GM12801 (cell line): ENCODE results near the gene PRPF6.

Source experiments
- TF ChIP-seq, protein P1 (sequence below): IDR thresholded peaks from one replicate; pipeline ENCODE4 v1.5.1; 2011; ENCODE audit warnings: control low read depth; ENCODE audit not compliant: insufficient read length; ENCODE audit errors: extremely low read depth

Gene PRPF6

DNA sequence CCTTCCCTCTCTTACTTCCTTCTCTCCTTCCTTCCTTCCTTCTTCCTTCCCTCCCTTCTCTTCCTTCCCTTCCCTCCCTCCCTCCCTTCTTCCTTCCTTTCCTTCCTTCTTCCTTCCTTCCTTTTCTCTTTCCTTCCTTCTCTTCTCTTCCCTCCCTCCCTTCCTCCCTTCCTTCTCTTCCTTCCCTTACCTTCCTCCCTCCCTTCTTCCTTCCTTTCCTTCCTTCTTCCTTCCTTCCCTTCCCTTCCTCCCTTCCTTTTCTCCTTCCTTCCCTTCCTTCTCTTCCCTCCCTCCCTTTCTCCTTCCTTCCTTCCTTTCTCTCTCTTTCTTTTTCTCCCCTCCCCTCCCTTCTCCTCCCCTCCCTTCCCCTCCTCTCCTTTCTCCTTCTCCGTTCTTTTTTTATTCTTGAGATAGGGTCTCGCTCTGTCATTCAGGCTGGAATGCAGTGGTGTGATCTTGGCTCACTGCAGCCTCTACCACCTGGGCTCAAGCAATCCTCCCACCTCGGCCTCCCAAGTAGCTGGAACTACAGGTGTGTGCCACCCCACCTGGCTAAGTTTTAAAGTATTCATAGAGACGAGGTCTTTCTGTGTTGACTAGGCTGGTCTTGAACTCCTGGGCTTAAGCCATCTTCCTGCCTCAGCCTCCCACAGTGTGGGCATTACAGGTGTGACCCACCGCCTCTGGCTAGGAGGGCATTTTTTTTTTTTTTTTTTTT, 10.1 kb upstream of the PRPF6 start:
- TF ChIP-seq, protein P1, sequence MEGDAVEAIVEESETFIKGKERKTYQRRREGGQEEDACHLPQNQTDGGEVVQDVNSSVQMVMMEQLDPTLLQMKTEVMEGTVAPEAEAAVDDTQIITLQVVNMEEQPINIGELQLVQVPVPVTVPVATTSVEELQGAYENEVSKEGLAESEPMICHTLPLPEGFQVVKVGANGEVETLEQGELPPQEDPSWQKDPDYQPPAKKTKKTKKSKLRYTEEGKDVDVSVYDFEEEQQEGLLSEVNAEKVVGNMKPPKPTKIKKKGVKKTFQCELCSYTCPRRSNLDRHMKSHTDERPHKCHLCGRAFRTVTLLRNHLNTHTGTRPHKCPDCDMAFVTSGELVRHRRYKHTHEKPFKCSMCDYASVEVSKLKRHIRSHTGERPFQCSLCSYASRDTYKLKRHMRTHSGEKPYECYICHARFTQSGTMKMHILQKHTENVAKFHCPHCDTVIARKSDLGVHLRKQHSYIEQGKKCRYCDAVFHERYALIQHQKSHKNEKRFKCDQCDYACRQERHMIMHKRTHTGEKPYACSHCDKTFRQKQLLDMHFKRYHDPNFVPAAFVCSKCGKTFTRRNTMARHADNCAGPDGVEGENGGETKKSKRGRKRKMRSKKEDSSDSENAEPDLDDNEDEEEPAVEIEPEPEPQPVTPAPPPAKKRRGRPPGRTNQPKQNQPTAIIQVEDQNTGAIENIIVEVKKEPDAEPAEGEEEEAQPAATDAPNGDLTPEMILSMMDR, result no peak

DNA sequence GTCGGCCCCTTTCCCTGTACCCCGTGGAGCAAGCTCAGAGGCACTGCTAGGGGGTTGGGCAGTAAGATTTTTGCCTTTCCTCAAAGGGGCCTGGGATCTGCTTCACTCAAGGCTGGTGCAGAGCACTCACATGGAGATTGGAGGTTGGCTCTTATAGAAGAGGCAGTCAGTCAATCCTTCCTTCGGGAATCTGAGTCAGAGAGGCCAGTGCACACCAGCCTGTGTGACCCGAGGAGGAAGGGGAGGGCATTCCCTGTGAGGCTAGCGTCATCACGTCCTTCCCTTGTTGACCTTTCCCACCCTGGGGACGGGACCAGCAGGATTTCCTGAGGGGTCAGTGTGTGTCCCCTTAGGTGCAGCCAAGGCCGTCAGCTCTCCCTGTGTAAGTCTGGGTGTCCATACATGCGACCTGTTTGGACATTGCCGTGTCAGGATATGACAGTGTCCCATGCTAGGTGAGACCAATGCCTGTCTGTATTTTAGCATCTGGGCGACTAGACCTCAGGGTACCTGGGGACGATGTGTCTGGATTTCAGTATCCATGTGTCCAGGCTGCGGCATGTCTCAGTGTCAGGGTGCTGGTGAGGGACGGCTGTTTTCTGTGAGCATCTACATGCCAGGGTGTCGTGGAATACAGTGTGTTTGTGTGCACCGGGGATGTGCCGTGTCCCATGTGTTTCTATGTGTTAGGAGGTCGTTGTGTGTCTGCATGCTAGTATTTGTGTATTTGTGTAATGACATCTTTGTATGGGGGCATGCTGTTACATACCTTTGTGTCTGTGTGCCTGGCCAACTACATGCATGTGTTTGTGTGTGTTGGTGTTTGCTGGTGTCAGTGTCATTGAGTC, 8.4 kb upstream of the PRPF6 start:
- TF ChIP-seq, protein P1, result no peak

DNA sequence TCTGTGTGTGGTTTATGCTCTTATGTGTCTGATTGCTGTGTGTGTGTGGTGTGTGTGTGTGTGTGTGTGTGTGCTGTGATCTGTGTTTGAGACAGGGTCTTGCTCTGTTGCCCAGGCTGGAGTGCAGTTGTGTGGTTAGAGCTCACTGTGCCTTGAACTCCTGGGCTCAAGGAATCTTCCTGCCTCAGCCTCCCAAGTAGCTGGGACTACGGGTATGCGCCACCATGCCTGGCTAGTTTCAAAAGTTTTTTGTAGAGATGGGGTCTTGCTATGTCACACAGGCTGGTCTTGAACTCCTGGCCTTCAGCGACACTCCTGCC, 7.8 kb upstream of the PRPF6 start:
- TF ChIP-seq, protein P1, result no peak

DNA sequence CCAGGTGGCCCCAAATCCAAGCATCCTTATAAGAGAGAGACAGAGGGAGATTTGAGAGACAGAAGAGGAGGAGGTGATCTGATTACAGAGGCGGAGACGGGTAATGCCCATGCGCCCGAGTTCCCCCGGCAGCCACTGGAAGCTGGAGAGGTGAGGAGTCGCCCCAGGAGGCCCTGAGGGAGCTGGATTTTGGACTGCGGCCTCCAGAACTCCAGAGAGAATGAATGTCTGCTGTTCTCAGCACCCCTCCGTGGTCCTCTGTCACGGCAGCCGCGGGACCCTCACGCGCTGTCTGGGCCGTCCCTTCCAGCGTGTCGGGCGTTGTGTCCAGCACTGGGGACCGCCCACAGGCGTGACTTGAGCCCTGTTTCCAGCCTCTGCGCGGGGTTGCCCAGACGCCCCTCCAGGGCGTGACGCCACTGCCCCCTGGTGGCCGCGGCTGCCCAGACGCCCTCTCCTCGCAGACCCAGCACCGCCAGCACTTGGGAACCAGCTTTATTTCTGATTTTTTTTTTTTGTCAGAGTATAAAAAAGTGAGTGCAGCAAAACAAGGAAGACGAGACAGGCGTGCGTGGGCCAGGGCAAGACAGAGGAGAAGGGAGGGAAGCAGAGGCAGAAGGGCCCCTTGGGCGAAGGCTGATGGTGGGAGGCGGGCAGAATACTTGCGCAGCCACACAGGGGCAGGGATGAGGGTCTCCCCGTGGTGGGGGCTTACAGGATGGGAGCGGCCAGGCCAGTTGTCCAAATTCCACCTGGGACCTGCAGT, 7.1 kb upstream of the PRPF6 start:
- TF ChIP-seq, protein P1, result no peak

DNA sequence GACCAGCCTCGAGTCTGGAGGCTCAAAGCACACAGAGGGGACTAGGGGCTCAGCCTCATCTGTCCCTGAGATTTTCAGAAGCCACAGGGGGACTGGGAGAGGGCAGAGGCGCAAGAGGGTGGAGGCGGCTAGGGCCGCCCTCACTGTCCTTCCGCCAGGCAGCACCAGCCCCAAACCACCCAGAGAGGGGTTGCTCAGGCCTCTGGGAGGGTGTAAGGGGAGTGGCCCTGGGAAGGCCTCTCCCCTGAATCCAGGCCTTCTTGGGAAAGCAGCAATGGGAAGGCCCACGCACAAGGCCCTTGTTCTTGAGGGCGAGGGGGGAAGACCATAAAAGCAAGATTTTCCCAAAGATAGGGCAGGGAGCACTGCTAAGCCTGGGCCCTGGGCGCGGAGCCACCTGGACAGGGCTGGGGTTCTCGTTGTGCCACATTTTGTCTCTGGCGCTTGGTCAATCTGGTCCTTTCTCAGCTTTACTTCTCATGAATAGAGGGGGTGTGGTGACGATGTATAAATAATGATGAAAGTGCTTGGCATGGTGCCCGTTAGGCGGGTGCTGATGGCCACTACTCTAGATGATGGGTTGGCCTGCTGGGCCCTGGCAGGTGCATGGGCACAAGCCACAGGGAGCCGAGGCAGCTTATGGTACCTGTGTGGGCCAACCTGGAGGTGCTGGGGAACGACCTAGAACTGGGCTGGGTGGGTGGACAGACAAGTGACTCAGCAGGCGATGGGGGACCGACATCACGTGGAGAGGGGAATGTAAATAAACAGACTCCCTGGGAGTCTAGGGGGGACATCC, 6.3 kb upstream of the PRPF6 start:
- TF ChIP-seq, protein P1, result no peak

DNA sequence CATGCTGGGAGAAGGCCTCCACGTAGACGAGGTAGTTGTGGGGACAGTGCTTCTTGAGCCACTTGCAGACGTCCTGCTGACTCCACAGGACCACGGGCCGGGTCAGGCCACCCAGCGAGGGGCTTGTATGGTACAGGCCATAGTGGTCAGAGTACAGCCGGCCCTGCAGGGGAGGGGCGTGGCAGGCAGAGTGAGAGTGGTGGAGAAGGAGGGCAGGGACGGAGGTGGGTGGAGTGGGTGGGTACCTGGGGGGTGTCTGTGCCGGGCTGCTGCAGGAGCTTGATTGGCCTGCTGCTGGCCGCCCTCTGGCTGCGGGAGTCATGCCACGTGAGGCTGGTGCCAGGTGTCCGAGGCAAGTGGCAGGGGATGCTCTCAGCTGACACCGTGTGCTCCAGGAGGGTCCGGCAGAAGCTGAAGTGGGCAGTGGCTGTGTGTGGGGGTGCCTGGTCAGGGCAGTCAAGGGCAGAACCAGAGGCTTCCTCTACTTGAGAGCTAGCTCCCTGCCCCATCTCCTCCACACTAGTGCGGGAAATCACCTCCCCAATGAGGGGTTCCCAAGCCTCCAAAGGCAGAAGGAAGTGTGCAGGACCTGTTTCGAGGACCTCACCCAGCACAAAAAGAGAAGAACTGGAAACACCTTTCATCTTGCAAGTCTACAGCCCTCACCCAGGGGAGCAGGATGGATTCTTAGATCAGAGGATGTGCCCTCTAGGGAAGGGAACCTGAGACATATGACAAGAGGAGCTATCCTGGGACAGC, 3.8 kb upstream of the PRPF6 start:
- TF ChIP-seq, protein P1, result no peak
